ENCODE measurements around the gene NKX1-1.
"Not testable (repeated sequence)": the region's sequence is repeated elsewhere in the genome, so short reads cannot be mapped to it uniquely, and the experiment has no call there.

Gene NKX1-1

GRCh38 chr4:1396806-1397455 lies 9.3 kb downstream of the NKX1-1 start:
- Histone ChIP-seq H3K4me3 (ENCODE audit: low read length) (no peak overlapping the region), H3K36me3 (ENCODE audit: control insufficient read depth, low read length) (peaks cover 5% of the 10 kb centered on the region; the same call in 1 of the 2 replicates), H4K20me1 (ENCODE audit: control insufficient read depth, insufficient read depth, low read depth, low read length) (no peaks in the 10 kb centered on the region), H3F3A (ENCODE audit: control insufficient read depth, insufficient read depth) (no peaks in the 10 kb centered on the region), H3K27me3 (ENCODE audit: control insufficient read depth, low read length) (no peaks in the 10 kb centered on the region), H3K4me1 (ENCODE audit: control insufficient read depth, low read length) (no peaks in the 10 kb centered on the region), H3K9me2 (replicated peaks; ENCODE audit: control insufficient read depth, low read length) (no peaks in the 10 kb centered on the region), H3K27ac (ENCODE audit: low read depth, low read length) (no peak overlapping the region), H3K4me2 (ENCODE audit: low read length) (no peak overlapping the region), H3K79me2 (ENCODE audit: control insufficient read depth, low read length) (no peaks in the 10 kb centered on the region), H3K9me3 (ENCODE audit: control insufficient read depth, insufficient read depth, low read length) (peaks cover 36% of the 10 kb centered on the region; the same call in 1 of the 2 replicates)
- no peak for TF ChIP-seq EZH2phosphoT487 (IDR thresholded peaks at IDR 0.05; ENCODE audit: borderline replicate concordance, low read length)
- TF ChIP-seq, protein P1, sequence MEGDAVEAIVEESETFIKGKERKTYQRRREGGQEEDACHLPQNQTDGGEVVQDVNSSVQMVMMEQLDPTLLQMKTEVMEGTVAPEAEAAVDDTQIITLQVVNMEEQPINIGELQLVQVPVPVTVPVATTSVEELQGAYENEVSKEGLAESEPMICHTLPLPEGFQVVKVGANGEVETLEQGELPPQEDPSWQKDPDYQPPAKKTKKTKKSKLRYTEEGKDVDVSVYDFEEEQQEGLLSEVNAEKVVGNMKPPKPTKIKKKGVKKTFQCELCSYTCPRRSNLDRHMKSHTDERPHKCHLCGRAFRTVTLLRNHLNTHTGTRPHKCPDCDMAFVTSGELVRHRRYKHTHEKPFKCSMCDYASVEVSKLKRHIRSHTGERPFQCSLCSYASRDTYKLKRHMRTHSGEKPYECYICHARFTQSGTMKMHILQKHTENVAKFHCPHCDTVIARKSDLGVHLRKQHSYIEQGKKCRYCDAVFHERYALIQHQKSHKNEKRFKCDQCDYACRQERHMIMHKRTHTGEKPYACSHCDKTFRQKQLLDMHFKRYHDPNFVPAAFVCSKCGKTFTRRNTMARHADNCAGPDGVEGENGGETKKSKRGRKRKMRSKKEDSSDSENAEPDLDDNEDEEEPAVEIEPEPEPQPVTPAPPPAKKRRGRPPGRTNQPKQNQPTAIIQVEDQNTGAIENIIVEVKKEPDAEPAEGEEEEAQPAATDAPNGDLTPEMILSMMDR (IDR thresholded peaks at IDR 0.05; ENCODE audit: low read depth, low read length, poor library complexity, severe bottlenecking), result no peak

DNA sequence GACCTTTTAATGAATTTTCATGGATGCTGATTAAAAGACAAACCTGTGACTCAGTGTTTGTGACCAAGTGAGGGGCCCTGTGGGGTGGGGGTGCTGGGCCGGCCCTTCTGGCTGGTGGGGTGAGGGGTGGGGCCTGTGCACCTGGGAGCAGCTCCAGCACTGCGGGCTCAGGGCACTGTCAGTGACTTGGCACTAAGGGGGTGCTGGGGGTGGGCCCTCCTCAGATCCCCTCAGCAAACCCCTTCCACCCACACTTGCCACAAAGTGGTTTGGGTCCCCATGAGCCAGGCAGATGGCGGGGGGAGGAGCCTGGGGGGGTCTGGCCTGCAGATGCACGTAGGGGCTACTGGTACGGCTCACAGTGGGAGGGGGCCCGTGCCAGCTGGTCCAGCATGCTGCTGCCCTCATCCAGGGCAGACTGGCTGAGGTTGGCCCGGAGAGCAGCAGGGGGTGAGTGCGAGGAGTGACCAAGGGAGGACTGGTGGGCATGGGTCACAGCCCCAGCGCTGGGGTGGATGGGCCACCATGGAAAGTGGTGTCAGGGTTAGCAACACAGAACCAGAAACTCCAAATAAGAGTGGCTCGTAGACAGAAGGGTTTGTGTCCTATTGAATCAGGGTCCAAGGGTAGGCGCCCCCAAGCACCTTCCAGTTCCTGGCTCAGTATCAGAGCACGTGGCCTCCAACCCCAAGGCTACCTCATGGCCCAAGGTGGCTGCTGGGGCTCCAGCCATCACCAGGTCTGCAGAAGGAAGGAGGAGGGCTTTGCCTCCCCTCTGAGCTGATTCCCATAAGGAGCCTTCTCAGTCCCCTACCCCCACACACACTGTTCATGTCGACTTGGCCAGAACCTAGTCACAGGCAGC lies 10.1 kb downstream of the NKX1-1 start:
- Histone ChIP-seq H3K9me3 (ENCODE audit: control insufficient read depth, insufficient read depth, low read length) (peaks cover 35% of the 10 kb centered on the region; the same call in 1 of the 2 replicates), H3K79me2 (ENCODE audit: control insufficient read depth, low read length) (no peaks in the 10 kb centered on the region), H3F3A (ENCODE audit: control insufficient read depth, insufficient read depth) (no peaks in the 10 kb centered on the region), H3K36me3 (ENCODE audit: control insufficient read depth, low read length) (peaks cover 5% of the 10 kb centered on the region; the same call in 1 of the 2 replicates), H3K4me2 (ENCODE audit: low read length) (no peak overlapping the region), H4K20me1 (ENCODE audit: control insufficient read depth, insufficient read depth, low read depth, low read length) (no peaks in the 10 kb centered on the region), H3K4me3 (ENCODE audit: low read length) (no peak overlapping the region), H3K4me1 (ENCODE audit: control insufficient read depth, low read length) (no peaks in the 10 kb centered on the region), H3K27ac (ENCODE audit: low read depth, low read length) (no peak overlapping the region), H3K9me2 (replicated peaks; ENCODE audit: control insufficient read depth, low read length) (no peaks in the 10 kb centered on the region), H3K27me3 (ENCODE audit: control insufficient read depth, low read length) (no peaks in the 10 kb centered on the region)
- no peak for TF ChIP-seq EZH2phosphoT487 (IDR thresholded peaks at IDR 0.05; ENCODE audit: borderline replicate concordance, low read length)
- TF ChIP-seq, protein P1 (IDR thresholded peaks at IDR 0.05; ENCODE audit: low read depth, low read length, poor library complexity, severe bottlenecking), result no peak

- H3K27me3 ChIP-seq (ENCODE audit: control insufficient read depth, low read length); H3K4me2 ChIP-seq (ENCODE audit: low read length); H3K4me3 ChIP-seq (ENCODE audit: low read length); H3K36me3 ChIP-seq (ENCODE audit: control insufficient read depth, low read length); H4K20me1 ChIP-seq (ENCODE audit: control insufficient read depth, insufficient read depth, low read depth, low read length); H3K9me2 ChIP-seq (replicated peaks; ENCODE audit: control insufficient read depth, low read length); H3K79me2 ChIP-seq (ENCODE audit: control insufficient read depth, low read length); H3K27ac ChIP-seq (ENCODE audit: low read depth, low read length); H3F3A ChIP-seq (ENCODE audit: control insufficient read depth, insufficient read depth); H3K4me1 ChIP-seq (ENCODE audit: control insufficient read depth, low read length): not testable (repeated sequence)
- peaks cover 31% of the 10 kb centered on the region; the same call in 1 of the 2 replicates for H3K9me3 ChIP-seq (ENCODE audit: control insufficient read depth, insufficient read depth, low read length)
These were observed 10.8 kb downstream of the NKX1-1 start for GRCh38 chr4:1395389-1395820.

DNA sequence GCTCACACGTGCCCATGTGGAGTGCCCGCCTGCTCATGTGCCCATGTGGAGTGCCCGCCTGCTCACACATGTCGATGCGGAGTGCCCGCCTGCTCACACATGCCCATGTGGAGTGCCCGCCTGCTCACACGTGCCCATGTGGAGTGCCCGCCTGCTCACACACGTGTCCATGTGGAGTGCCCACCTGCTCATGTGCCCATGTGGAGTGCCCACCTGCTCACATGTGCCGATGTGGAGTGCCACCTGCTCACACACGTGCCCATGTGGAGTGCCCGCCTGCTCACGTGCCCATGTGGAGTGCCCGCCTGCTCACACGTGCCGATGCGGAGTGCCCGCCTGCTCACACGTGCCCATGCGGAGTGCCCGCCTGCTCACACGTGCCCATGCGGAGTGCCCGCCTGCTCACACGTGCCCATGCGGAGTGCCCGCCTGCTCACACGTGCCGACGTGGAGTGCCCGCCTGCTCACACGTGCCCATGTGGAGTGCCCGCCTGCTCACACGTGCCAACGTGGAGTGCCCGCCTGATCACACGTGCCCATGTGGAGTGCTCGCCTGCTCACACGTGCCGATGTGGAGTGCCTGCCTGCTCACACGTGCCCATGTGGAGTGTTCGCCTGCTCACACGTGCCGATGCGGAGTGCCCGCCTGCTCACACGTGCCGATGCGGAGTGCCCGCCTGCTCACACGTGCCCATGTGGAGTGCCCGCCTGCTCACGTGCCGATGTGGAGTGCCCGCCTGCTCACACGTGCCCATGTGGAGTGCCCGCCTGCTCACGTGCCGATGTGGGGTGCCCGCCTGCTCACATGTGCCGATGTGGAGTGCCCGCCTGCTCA lies 11.5 kb downstream of the NKX1-1 start:
- H3K4me1 ChIP-seq (ENCODE audit: control insufficient read depth, low read length); H3K9me2 ChIP-seq (replicated peaks; ENCODE audit: control insufficient read depth, low read length); H3K36me3 ChIP-seq (ENCODE audit: control insufficient read depth, low read length); H3K27ac ChIP-seq (ENCODE audit: low read depth, low read length); H3F3A ChIP-seq (ENCODE audit: control insufficient read depth, insufficient read depth); H3K4me2 ChIP-seq (ENCODE audit: low read length); H3K4me3 ChIP-seq (ENCODE audit: low read length); H4K20me1 ChIP-seq (ENCODE audit: control insufficient read depth, insufficient read depth, low read depth, low read length); H3K27me3 ChIP-seq (ENCODE audit: control insufficient read depth, low read length); H3K79me2 ChIP-seq (ENCODE audit: control insufficient read depth, low read length): not testable (repeated sequence)
- H3K9me3 ChIP-seq (ENCODE audit: control insufficient read depth, insufficient read depth, low read length), result peaks cover 28% of the 10 kb centered on the region; the same call in 1 of the 2 replicates
